Trophoblast cell (in vitro differentiated cells and primary cell): Measurements from ENCODE around the gene WWC2.

Experiments used
- DNase-seq, 2 donors: peaks; one replicate each; pipeline ENCODE4 v3.0.0-alpha.2; 2016
- H2AFZ ChIP-seq: 2 replicates; pipeline ENCODE4 v1.6.1; 2013; ENCODE audit warnings: low read length, moderate library complexity, mild to moderate bottlenecking; ENCODE audit not compliant: insufficient read depth, poor library complexity
- H2AK5ac ChIP-seq: 2 replicates; pipeline ENCODE4 v1.6.1; 2013; ENCODE audit warnings: mild to moderate bottlenecking, low read length
- H2BK120ac ChIP-seq: 2 replicates; pipeline ENCODE4 v1.6.1; 2013; ENCODE audit warnings: low read length, mild to moderate bottlenecking, moderate library complexity; ENCODE audit not compliant: insufficient read depth, poor library complexity
- H2BK12ac ChIP-seq: 2 replicates; pipeline ENCODE4 v1.6.1; 2013; ENCODE audit warnings: mild to moderate bottlenecking, low read length, moderate library complexity
- H2BK5ac ChIP-seq: 2 replicates; pipeline ENCODE4 v1.6.1; 2013; ENCODE audit warnings: low read length, low read depth, moderate library complexity, mild to moderate bottlenecking; ENCODE audit not compliant: poor library complexity
- H3K14ac ChIP-seq: 2 replicates; pipeline ENCODE4 v1.6.1; 2013; ENCODE audit warnings: mild to moderate bottlenecking, low read length
- H3K18ac ChIP-seq: 2 replicates; pipeline ENCODE4 v1.6.1; 2013; ENCODE audit warnings: mild to moderate bottlenecking, low read length
- H3K23ac ChIP-seq: 2 replicates; pipeline ENCODE4 v1.6.1; 2013; ENCODE audit warnings: low read length
- H3K27ac ChIP-seq: 2 replicates; pipeline ENCODE4 v1.5.1; 2013; ENCODE audit warnings: low read depth, mild to moderate bottlenecking, inconsistent platforms, low read length, moderate library complexity
- H3K27me3 ChIP-seq: 2 replicates; pipeline ENCODE4 v1.6.1; 2013; ENCODE audit warnings: inconsistent platforms, mild to moderate bottlenecking, low read length, moderate library complexity; ENCODE audit not compliant: insufficient read depth
- H3K36me3 ChIP-seq, 2 experiments: 1 replicate in 1 of 2; 2 replicates in 1 of 2; pipeline ENCODE4 v1.6.1; 2013; ENCODE audit warnings: low read length in 2 of 2, mild to moderate bottlenecking in 2 of 2, moderate library complexity in 1 of 2; ENCODE audit not compliant: insufficient read depth in 2 of 2, control insufficient read depth in 1 of 2
- H3K4ac ChIP-seq: 2 replicates; pipeline ENCODE4 v1.6.1; 2013; ENCODE audit warnings: low read depth, mild to moderate bottlenecking, low read length, moderate library complexity
- H3K4me1 ChIP-seq, 2 experiments: 1 replicate in 1 of 2; 2 replicates in 1 of 2; pipeline ENCODE4 v1.6.1; 2013; ENCODE audit warnings: low read length in 2 of 2, mild to moderate bottlenecking in 2 of 2, moderate library complexity in 1 of 2; ENCODE audit not compliant: insufficient read depth in 2 of 2, control insufficient read depth in 1 of 2
- H3K4me2 ChIP-seq: 2 replicates; pipeline ENCODE4 v1.6.1; 2013; ENCODE audit warnings: inconsistent platforms, mild to moderate bottlenecking, low read length, moderate library complexity
- H3K4me3 ChIP-seq: 2 replicates; pipeline ENCODE4 v1.5.1; 2013; ENCODE audit warnings: mild to moderate bottlenecking, low read depth, low read length, inconsistent platforms
- H3K79me1 ChIP-seq: one replicate; pipeline ENCODE4 v1.6.1; 2013; ENCODE audit warnings: low read length
- H3K79me2 ChIP-seq: 2 replicates; pipeline ENCODE4 v1.6.1; 2013; ENCODE audit warnings: low read length, mild to moderate bottlenecking; ENCODE audit not compliant: control insufficient read depth, insufficient read depth, poor library complexity
- H3K9ac ChIP-seq: 2 replicates; pipeline ENCODE4 v1.6.1; 2013; ENCODE audit warnings: mild to moderate bottlenecking, low read length
- H3K9me3 ChIP-seq: 2 replicates; pipeline ENCODE4 v1.6.1; 2013; ENCODE audit warnings: low read depth, mild to moderate bottlenecking, control low read depth, inconsistent platforms, low read length; ENCODE audit not compliant: insufficient read depth
- H4K12ac ChIP-seq: 2 replicates; pipeline ENCODE4 v1.6.1; 2013; ENCODE audit warnings: low read depth, mild to moderate bottlenecking, low read length, moderate library complexity
- H4K8ac ChIP-seq: 2 replicates; pipeline ENCODE4 v1.6.1; 2013; ENCODE audit warnings: low read depth, mild to moderate bottlenecking, low read length, moderate library complexity
- H4K91ac ChIP-seq: one replicate; pipeline ENCODE4 v1.6.1; 2013; ENCODE audit warnings: low read depth, mild to moderate bottlenecking, low read length, moderate library complexity
- WGBS: extraction: QIAGEN DNeasy Blood & Tissue Kit; methylation state at CpG from one replicate; pipeline ENCODE4 v1.1.7; 2013; ENCODE audit warnings: missing lambda C conversion rate; ENCODE audit not compliant: insufficient read length, insufficient coverage; ENCODE audit errors: extremely low coverage; 5-methylcytosine and 5-hydroxymethylcytosine counted together

WWC2 gene

GRCh38 chr4:183180621-183181020 lies 81.6 kb downstream of the WWC2 start:
- no peak overlapping the region for H3K4me2 ChIP-seq
- no peaks in the 10 kb centered on the region for H3K36me3 ChIP-seq
- H3K79me2 ChIP-seq: no peaks in the 10 kb centered on the region
- no peak overlapping the region for H4K91ac ChIP-seq
- H2BK12ac ChIP-seq: no peak overlapping the region
- H3K14ac ChIP-seq: no peak overlapping the region
- no peak overlapping the region for H3K27ac ChIP-seq
- H2AK5ac ChIP-seq: no peak overlapping the region
- H3K4me1 ChIP-seq: peaks cover 2 to 3% of the 10 kb centered on the region in 2 experiments
- H2BK120ac ChIP-seq: no peak overlapping the region
- no CpG with 5 or more reads among the region's 4 CpGs for WGBS
- no peak overlapping the region for H4K12ac ChIP-seq
- no peaks in the 10 kb centered on the region for H3K79me1 ChIP-seq
- H3K18ac ChIP-seq: no peak overlapping the region
- H3K9me3 ChIP-seq: no peaks in the 10 kb centered on the region
- DNase-seq: no peak
- no peak overlapping the region for H2BK5ac ChIP-seq
- H4K8ac ChIP-seq: no peak overlapping the region
- H3K4ac ChIP-seq: no peak overlapping the region
- H3K4me3 ChIP-seq: no peak overlapping the region
- no peak overlapping the region for H3K23ac ChIP-seq
- no peaks in the 10 kb centered on the region for H3K27me3 ChIP-seq
- no peak overlapping the region for H2AFZ ChIP-seq
- H3K9ac ChIP-seq: no peak overlapping the region

- Histone ChIP-seq H3K27ac (no peak overlapping the region), H3K79me1 (no peaks in the 10 kb centered on the region), H3K79me2 (no peaks in the 10 kb centered on the region), H2BK5ac (no peak overlapping the region), H3K4me2 (no peak overlapping the region), H3K18ac (no peak overlapping the region), H3K9me3 (no peaks in the 10 kb centered on the region), H3K27me3 (no peaks in the 10 kb centered on the region), H2AK5ac (no peak overlapping the region), H3K4ac (no peak overlapping the region), H3K4me1 (peaks cover 2 to 3% of the 10 kb centered on the region in 2 experiments), H3K4me3 (no peak overlapping the region), H4K12ac (no peak overlapping the region), H3K36me3 (no peaks in the 10 kb centered on the region), H2BK12ac (no peak overlapping the region), H2AFZ (no peak overlapping the region), H3K23ac (no peak overlapping the region), H3K9ac (no peak overlapping the region), H4K8ac (no peak overlapping the region), H3K14ac (no peak overlapping the region), H2BK120ac (no peak overlapping the region), H4K91ac (no peak overlapping the region)
- no CpG with 5 or more reads among the region's 3 CpGs for WGBS
- DNase-seq: no peak
Observed at GRCh38 chr4:183181081-183181480, 82.0 kb downstream of the WWC2 start.

DNA sequence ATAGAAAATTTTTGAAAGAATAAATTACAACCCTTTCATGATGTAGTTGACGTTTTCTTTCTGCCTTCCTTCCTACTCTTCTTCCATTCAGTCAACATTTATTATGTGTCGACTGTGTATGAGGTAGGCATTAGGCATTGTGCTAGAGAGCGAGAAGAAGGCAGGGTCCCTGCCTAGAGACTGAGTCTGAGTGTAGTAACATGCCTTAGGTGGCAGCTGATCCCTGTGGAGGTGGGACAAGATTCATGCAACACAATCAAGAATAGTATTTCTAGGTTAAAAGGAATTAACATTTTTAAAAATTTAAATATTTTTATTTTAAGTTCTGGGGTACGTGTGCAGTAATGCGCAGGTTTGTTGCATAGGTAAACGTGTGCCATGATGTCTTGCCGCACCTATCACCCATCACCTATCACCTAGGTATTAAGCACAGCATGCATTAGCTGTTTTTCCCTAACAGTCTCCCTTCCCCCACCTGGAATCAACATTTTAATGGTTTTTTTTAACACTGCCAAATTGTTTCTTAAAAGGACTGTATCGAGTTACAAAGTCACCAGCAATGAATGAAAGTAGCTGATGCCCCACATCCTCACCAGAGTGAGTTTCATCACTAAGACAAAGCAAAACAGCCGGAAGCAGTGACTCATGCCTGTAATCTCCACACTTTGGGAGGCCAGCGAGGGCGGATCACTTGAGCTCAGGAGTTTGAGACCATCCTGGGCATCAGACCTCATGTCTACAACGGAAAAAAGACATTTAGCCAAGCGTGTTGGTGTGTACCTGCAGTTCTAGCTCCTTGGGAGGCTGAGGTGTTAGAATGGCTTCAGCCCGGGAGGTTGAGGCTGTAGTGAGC lies 84.0 kb downstream of the WWC2 start:
- no peak overlapping the region for H3K27ac ChIP-seq
- H4K12ac ChIP-seq: no peak overlapping the region
- H3K18ac ChIP-seq: no peak overlapping the region
- H3K36me3 ChIP-seq: no peaks in the 10 kb centered on the region
- peak overlapping the region; percentile 15 for H3K4me2 ChIP-seq
- no peak overlapping the region for H2BK5ac ChIP-seq
- no peak overlapping the region for H3K4me3 ChIP-seq
- no peak overlapping the region for H4K8ac ChIP-seq
- H3K14ac ChIP-seq: no peak overlapping the region
- no peak overlapping the region for H3K9ac ChIP-seq
- H3K9me3 ChIP-seq: no peaks in the 10 kb centered on the region
- no peak overlapping the region for H4K91ac ChIP-seq
- H3K4me1 ChIP-seq: peaks cover 2 to 3% of the 10 kb centered on the region in 2 experiments
- no peak overlapping the region for H2BK12ac ChIP-seq
- no peaks in the 10 kb centered on the region for H3K79me1 ChIP-seq
- H2AK5ac ChIP-seq: no peak overlapping the region
- H2BK120ac ChIP-seq: no peak overlapping the region
- no peak overlapping the region for H3K23ac ChIP-seq
- no peaks in the 10 kb centered on the region for H3K27me3 ChIP-seq
- no peak overlapping the region for H3K4ac ChIP-seq
- H2AFZ ChIP-seq: no peak overlapping the region
- no CpG with 5 or more reads among the region's 14 CpGs for WGBS
- H3K79me2 ChIP-seq: no peaks in the 10 kb centered on the region
- peak; percentile 57 to 72 for DNase-seq

- no peaks in the 10 kb centered on the region for H3K36me3 ChIP-seq
- no peak overlapping the region for H4K8ac ChIP-seq
- no peaks in the 10 kb centered on the region for H3K9me3 ChIP-seq
- no peak overlapping the region for H3K4ac ChIP-seq
- H3K4me3 ChIP-seq: no peak overlapping the region
- no peak overlapping the region for H4K91ac ChIP-seq
- DNase-seq: no peak
- H3K9ac ChIP-seq: no peak overlapping the region
- H3K4me2 ChIP-seq: no peak overlapping the region
- no peak overlapping the region for H3K18ac ChIP-seq
- H3K14ac ChIP-seq: no peak overlapping the region
- no peak overlapping the region for H2BK5ac ChIP-seq
- H3K27me3 ChIP-seq: no peaks in the 10 kb centered on the region
- no peak overlapping the region for H3K23ac ChIP-seq
- no CpG with 5 or more reads among the region's 4 CpGs for WGBS
- H2AFZ ChIP-seq: no peak overlapping the region
- H3K27ac ChIP-seq: no peak overlapping the region
- peaks cover 2 to 3% of the 10 kb centered on the region in 2 experiments for H3K4me1 ChIP-seq
- no peak overlapping the region for H4K12ac ChIP-seq
- no peaks in the 10 kb centered on the region for H3K79me2 ChIP-seq
- H2BK120ac ChIP-seq: no peak overlapping the region
- H3K79me1 ChIP-seq: no peaks in the 10 kb centered on the region
- no peak overlapping the region for H2AK5ac ChIP-seq
- H2BK12ac ChIP-seq: no peak overlapping the region
Observed at GRCh38 chr4:183183906-183184535, 85.0 kb downstream of the WWC2 start.
